Upper lobe of left lung (tissue), 6 donors: ENCODE data around the gene MPHOSPH6. TPM values are rescaled to one million over a fixed set of nuclear protein-coding genes. Genes with fewer than 3 reads are reported as not detected.

Source experiments
- ATAC-seq, 2 donors: fragments of 200-7000 bp; cut with Tn5 transposase; one replicate each; pipeline ENCODE4 v1.9.1; 2022; ENCODE audit warnings: mild to moderate bottlenecking in 2 of 2, moderate library complexity in 2 of 2; ENCODE audit not compliant: low FRiP score in 2 of 2
- DNase-seq, 2 donors: peaks; one replicate each; pipeline ENCODE4 v3.0.0-alpha.2; 2019 to 2020
- H3K27ac ChIP-seq, 4 donors: fragments of 200-600 bp; sonication (generic); one replicate each; pipeline ENCODE4 v1.5.1; 2016 to 2019
- H3K27me3 ChIP-seq, 4 donors: fragments of 200-600 bp; sonication (generic); one replicate each; pipeline ENCODE4 v1.5.1; 2017 to 2019
- H3K36me3 ChIP-seq, 4 donors: fragments of 200-600 bp; sonication (generic); one replicate each; pipeline ENCODE4 v1.5.1; 2016 to 2019
- H3K4me1 ChIP-seq, 4 donors: fragments of 200-600 bp; sonication (generic); one replicate each; pipeline ENCODE4 v1.5.1; 2018 to 2019
- H3K4me3 ChIP-seq, 4 donors: fragments of 200-600 bp; sonication (generic); one replicate each; pipeline ENCODE4 v1.5.1; 2017 to 2019; ENCODE audit warnings: mild to moderate bottlenecking in 2 of 4, moderate library complexity in 1 of 4
- H3K9me3 ChIP-seq, 4 donors: fragments of 200-600 bp; sonication (generic); one replicate each; pipeline ENCODE4 v1.5.1; 2018 to 2019
- EP300 ChIP-seq, 4 donors: sonication (generic); formaldehyde crosslinking; IDR thresholded peaks; one replicate each; pipeline ENCODE4 v1.5.1; 2017; ENCODE audit warnings: antibody characterized with exemption in 4 of 4, control low read depth in 2 of 4
- POLR2A ChIP-seq, 4 donors: fragments of 450-650 bp; IDR thresholded peaks; one replicate each; pipeline ENCODE4 v1.5.1; 2016 to 2017; ENCODE audit warnings: antibody characterized with exemption in 4 of 4, mild to moderate bottlenecking in 2 of 4
- POLR2AphosphoS5 ChIP-seq, 2 donors: sonication (generic); formaldehyde crosslinking; IDR thresholded peaks; one replicate each; pipeline ENCODE4 v1.5.1; 2017; ENCODE audit warnings: antibody characterized with exemption in 2 of 2
- WGBS, 2 donors: methylation state at CpG; one replicate each; pipeline ENCODE4 v1.1.5; 2017 to 2018; 5-methylcytosine and 5-hydroxymethylcytosine counted together
- total RNA-seq, 6 donors: library from RNA; depleted of rRNA in 4 of 6; stranded (reverse); fragments of >200 nt in 4 of 6; gene quantifications; one replicate each; pipeline versions ENCODE4 v1.1.0 to v1.2.1, GENCODE V29; 2016 to 2021
- TF ChIP-seq, protein P1 (sequence below), 6 experiments: fragments of 450-650 bp in 4 of 6; fragments of 200-600 bp in 2 of 6; sonication (generic) in 2 of 6; IDR thresholded peaks; one replicate each; pipeline ENCODE4 v1.5.1; 2016 to 2019; ENCODE audit warnings: antibody characterized with exemption in 6 of 6
- donor health status: DM: no; HTN: no; CAD: no; lungs with moderate emphysema.
- donor health status: DM: no; HTN: yes; CAD: no; lungs with severe emphysema.

The MPHOSPH6 gene
- total RNA-seq, 6 donors from 2014 or later, result 17.4 to 55.5 (median 22.6) TPM

DNA sequence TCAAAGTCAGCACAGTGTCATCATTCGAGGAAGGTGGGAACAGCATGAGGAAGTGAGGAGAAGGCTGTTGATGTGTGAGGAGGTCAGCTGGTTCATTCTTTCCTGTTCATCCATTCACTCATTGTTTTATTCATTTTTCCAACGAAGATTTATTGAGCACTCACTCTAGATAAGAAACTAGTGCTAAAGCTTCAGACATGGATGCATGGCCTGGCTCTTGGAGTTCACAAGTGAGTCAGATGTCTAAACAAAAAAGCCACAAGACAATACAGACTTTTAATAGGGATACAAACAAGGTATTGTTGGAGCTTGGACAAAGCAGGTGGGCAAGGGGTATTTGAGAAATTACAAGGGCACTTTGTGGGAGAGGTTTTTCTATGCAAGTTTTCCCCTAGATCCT lies 31.3 kb upstream of the MPHOSPH6 start:
- H3K36me3 ChIP-seq, result no peaks in the 10 kb centered on the region
- H3K4me1 ChIP-seq, result peaks cover 0 to 3% (median under 1%) of the 10 kb centered on the region in 4 donors
- no peak for ATAC-seq
- TF ChIP-seq, protein P1, sequence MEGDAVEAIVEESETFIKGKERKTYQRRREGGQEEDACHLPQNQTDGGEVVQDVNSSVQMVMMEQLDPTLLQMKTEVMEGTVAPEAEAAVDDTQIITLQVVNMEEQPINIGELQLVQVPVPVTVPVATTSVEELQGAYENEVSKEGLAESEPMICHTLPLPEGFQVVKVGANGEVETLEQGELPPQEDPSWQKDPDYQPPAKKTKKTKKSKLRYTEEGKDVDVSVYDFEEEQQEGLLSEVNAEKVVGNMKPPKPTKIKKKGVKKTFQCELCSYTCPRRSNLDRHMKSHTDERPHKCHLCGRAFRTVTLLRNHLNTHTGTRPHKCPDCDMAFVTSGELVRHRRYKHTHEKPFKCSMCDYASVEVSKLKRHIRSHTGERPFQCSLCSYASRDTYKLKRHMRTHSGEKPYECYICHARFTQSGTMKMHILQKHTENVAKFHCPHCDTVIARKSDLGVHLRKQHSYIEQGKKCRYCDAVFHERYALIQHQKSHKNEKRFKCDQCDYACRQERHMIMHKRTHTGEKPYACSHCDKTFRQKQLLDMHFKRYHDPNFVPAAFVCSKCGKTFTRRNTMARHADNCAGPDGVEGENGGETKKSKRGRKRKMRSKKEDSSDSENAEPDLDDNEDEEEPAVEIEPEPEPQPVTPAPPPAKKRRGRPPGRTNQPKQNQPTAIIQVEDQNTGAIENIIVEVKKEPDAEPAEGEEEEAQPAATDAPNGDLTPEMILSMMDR (IDR thresholded peaks at IDR 0.05), result no peak
- TF ChIP-seq EP300 (IDR thresholded peaks at IDR 0.05) (no peak), POLR2AphosphoS5 (IDR thresholded peaks at IDR 0.05) (no peak), POLR2A (IDR thresholded peaks at IDR 0.05) (no peak)
- no peaks in the 10 kb centered on the region for H3K9me3 ChIP-seq
- H3K27ac ChIP-seq, result no peak overlapping the region
- no peak for DNase-seq
- WGBS, 2 donors, result 49% methylated on average over 2 of the region's 2 CpGs
- no peak overlapping the region for H3K4me3 ChIP-seq
- no peaks in the 10 kb centered on the region for H3K27me3 ChIP-seq

DNA sequence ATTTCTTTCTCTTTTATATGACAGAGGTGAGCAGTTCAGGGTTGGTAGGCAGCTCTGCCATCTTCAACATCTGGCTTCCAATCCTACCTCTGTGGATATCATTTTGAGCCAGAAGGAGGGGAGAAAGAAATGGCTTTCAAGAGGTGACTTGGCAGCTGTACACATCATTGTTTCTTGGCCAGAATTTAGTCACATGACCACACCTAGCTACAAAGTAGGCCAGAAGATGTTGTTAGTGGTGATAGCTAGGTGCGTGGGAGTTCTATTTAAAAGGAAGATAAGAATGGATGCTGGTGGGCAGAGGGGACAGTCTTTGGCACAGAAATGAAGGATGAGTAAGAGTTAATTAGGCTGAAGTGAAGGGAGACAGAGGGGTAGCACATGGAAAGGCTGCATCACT lies 29.2 kb upstream of the MPHOSPH6 start:
- WGBS, 2 donors, result 79 to 87% methylated on average over 1 of the region's 1 CpG
- H3K27me3 ChIP-seq, result no peaks in the 10 kb centered on the region
- peaks cover 0 to 7% (median 3%) of the 10 kb centered on the region in 4 donors for H3K4me1 ChIP-seq
- no peak overlapping the region for H3K4me3 ChIP-seq
- no peak for DNase-seq
- TF ChIP-seq POLR2A (IDR thresholded peaks at IDR 0.05) (no peak), EP300 (IDR thresholded peaks at IDR 0.05) (no peak), POLR2AphosphoS5 (IDR thresholded peaks at IDR 0.05) (no peak)
- TF ChIP-seq, protein P1 (IDR thresholded peaks at IDR 0.05), result no peak
- no peaks in the 10 kb centered on the region for H3K9me3 ChIP-seq
- no peak overlapping the region for H3K27ac ChIP-seq
- ATAC-seq, result no peak
- H3K36me3 ChIP-seq, result no peaks in the 10 kb centered on the region

DNA sequence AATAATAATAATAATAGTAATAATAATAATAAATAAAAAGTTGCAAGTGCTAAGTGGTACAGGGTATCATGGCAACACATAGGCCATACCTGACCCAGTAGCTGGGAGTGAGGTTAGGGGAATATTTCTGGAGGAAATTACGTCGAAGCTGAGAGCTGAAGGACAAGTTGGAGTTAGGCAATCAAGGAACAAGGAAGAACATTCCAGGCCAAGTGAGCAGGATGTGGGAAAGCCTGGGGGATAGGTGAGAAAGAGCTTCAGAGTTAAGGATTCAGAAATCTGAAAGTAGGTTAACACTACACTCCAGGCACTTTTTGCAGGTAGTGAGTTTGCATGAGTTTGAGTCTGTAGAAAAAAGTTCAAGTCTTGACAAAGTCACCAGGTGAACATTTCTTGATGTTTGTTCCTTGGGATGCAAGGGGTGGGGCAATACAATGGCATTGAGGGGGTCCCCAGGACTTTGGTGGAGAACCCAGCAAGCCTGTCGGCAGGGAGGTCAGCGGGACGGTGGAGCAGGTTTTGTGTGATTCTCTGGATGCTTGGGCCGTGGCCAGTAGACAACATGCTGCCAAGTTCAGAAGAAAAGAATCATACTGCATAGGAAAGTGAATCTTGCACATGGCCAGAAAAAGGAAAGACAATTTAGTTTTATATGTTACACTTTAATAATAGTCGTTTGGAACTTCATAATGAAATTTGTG lies 27.7 kb upstream of the MPHOSPH6 start:
- Histone ChIP-seq H3K4me3 (no peak overlapping the region), H3K27ac (no peak overlapping the region), H3K9me3 (no peaks in the 10 kb centered on the region), H3K36me3 (no peaks in the 10 kb centered on the region), H3K4me1 (peaks cover 0 to 7% (median 3%) of the 10 kb centered on the region in 4 donors), H3K27me3 (no peaks in the 10 kb centered on the region)
- DNase-seq, result no peak
- no peak for ATAC-seq
- 62 to 65% methylated on average over 7 of the region's 7 CpGs for WGBS, 2 donors
- TF ChIP-seq EP300 (IDR thresholded peaks at IDR 0.05), result no peak
- TF ChIP-seq, protein P1 (IDR thresholded peaks at IDR 0.05), result no peak
- no peak for TF ChIP-seq POLR2AphosphoS5 (IDR thresholded peaks at IDR 0.05)
- no peak for TF ChIP-seq POLR2A (IDR thresholded peaks at IDR 0.05)

DNA sequence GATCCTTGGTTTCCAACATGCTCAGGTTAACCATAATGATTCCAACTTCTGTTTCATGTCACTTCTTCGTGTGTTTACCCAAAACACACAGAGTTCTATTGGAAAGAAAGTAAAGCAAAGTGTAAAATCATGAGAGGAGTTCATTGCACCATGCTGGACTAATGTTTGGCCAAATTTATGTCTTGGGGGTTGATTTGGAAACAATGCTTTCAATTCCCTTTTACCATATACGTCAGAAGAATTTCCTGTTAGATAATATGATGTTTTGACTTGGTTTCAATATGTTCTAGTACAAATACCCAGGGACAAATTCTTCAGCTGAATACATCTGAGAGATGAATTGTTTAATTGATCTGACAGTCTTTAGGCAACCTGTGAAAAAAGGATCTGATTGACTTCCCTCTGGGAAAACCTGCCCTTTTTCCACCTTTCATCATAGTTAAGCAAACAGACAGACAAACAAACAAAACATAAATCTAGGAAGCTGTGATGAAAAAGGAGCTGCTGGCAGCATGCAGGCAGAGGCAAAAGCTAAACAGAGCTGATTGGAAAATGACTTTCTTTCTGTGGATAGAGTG lies 26.0 kb upstream of the MPHOSPH6 start:
- peaks cover 0 to 7% (median 3%) of the 10 kb centered on the region in 4 donors for H3K4me1 ChIP-seq
- H3K9me3 ChIP-seq, result no peaks in the 10 kb centered on the region
- no peak overlapping the region for H3K4me3 ChIP-seq
- ATAC-seq (peak in 1 of 2 donors; percentile 57), DNase-seq (no peak)
- TF ChIP-seq EP300 (IDR thresholded peaks at IDR 0.05) (peak in 3 of 4 donors; percentile 70 to 76 (median 75)), POLR2AphosphoS5 (IDR thresholded peaks at IDR 0.05) (no peak), POLR2A (IDR thresholded peaks at IDR 0.05) (peak in 1 of 4 donors; percentile 36)
- TF ChIP-seq, protein P1 (IDR thresholded peaks at IDR 0.05), result no peak
- no peaks in the 10 kb centered on the region for H3K36me3 ChIP-seq
- WGBS, 2 donors, result 42 to 53% methylated on average over 2 of the region's 2 CpGs
- H3K27ac ChIP-seq, result peak overlapping the region; percentile 30 to 63 (median 46)
- H3K27me3 ChIP-seq, result no peaks in the 10 kb centered on the region
